HepG2 (cell line): ENCODE measurements around the gene STYXL2. TPM values are rescaled to one million over a fixed set of nuclear protein-coding genes. Genes with fewer than 3 reads are reported as not detected.

Experiments used
- ATAC-seq: fragments of 200-7000 bp; cut with Tn5 transposase; 3 replicates; pipeline ENCODE4 v1.9.1; 2020; ENCODE audit warnings: mild to moderate bottlenecking, moderate library complexity
- BruUV-seq: library from RNA; stranded (reverse); fragments of 400-500 nt; replicated peaks from 2 replicates; lab custom pipeline; 2021; lab: Mats Ljungman, UMichigan
- CTCF ChIA-PET: fragments of 300-600 bp; formaldehyde crosslinking; extraction: SDS; loops from one replicate; lab custom pipeline; 2021; ENCODE audit warnings: low total read pairs, inconsistent platforms, low intra/inter-chr PET ratio; lab: Yijun Ruan, JAX
- POLR2A ChIA-PET: fragments of 350-600 bp; sonication (Branson Sonifier 250); formaldehyde crosslinking; loops from one replicate; lab custom pipeline; 2020; ENCODE audit warnings: antibody characterized with exemption, inconsistent platforms; lab: Yijun Ruan, JAX
- DNase-seq: peaks from one replicate; pipeline ENCODE4 v3.0.0-alpha.2; 2015; ENCODE audit warnings: low spot score
- FAIRE-seq: peaks from 3 replicates; lab custom pipeline; 2011; peaks lifted over from hg19 to GRCh38; lab: Jason Lieb, UNC
- H2AFZ ChIP-seq: one replicate; pipeline ENCODE4 v1.6.1; 2011; ENCODE audit warnings: low read length, inconsistent platforms
- H3K27ac ChIP-seq: fragments of 300-600 bp; 3 replicates; pipeline ENCODE4 v1.8.0; 2011; ENCODE audit warnings: mixed run types, mild to moderate bottlenecking, mixed read lengths, low read length, inconsistent platforms; ENCODE audit not compliant: insufficient read depth; ENCODE audit errors: extremely low read length
- H3K27me3 ChIP-seq, 2 experiments: fragments of 200-600 bp in 1 of 2; 2 replicates in 1 of 2; 3 replicates in 1 of 2; pipeline versions ENCODE4 v1.6.0 to v1.8.0; 2011; ENCODE audit warnings: low read length in 2 of 2, mild to moderate bottlenecking in 2 of 2, moderate library complexity in 2 of 2, inconsistent platforms in 1 of 2; ENCODE audit not compliant: insufficient read depth in 2 of 2, control insufficient read depth in 1 of 2
- H3K36me3 ChIP-seq, 2 experiments: fragments of 200-600 bp in 1 of 2; replicated peaks in 1 of 2; 2 replicates in 1 of 2; 3 replicates in 1 of 2; pipeline versions ENCODE4 v1.5.1 to v1.8.0; 2011; ENCODE audit warnings: low read length in 2 of 2, inconsistent platforms in 1 of 2; ENCODE audit not compliant: insufficient read depth in 2 of 2, control insufficient read depth in 1 of 2
- H3K4me1 ChIP-seq: 2 replicates; pipeline ENCODE4 v1.5.1; 2012; ENCODE audit warnings: low read length, inconsistent platforms; ENCODE audit not compliant: insufficient read depth
- H3K4me2 ChIP-seq: 2 replicates; pipeline ENCODE4 v1.6.0; 2011; ENCODE audit warnings: low read depth, low read length, inconsistent platforms
- H3K4me3 ChIP-seq, 3 experiments: fragments of 200-600 bp in 1 of 3; sonication (generic), shearing (Covaris generic) in 1 of 3; replicated peaks in 1 of 3; 2 replicates each; pipeline ENCODE4 v1.5.1; 2011 to 2016; ENCODE audit warnings: low read length in 3 of 3, inconsistent platforms in 2 of 3, low read depth in 2 of 3, mild to moderate bottlenecking in 2 of 3, control low read depth in 1 of 3, mixed read lengths in 1 of 3; ENCODE audit not compliant: insufficient read depth in 1 of 3
- H3K79me2 ChIP-seq: one replicate; pipeline ENCODE4 v1.6.1; 2011; ENCODE audit warnings: low read length, inconsistent platforms; ENCODE audit not compliant: insufficient read depth
- H3K9ac ChIP-seq: 2 replicates; pipeline ENCODE4 v1.6.0; 2011; ENCODE audit warnings: mild to moderate bottlenecking, low read depth, low read length, inconsistent platforms; ENCODE audit not compliant: insufficient read depth
- H3K9me3 ChIP-seq: 2 replicates; pipeline ENCODE4 v1.5.1; 2012; ENCODE audit warnings: mild to moderate bottlenecking, low read length
- H4K20me1 ChIP-seq: 2 replicates; pipeline ENCODE4 v1.6.0; 2011; ENCODE audit warnings: inconsistent platforms, mild to moderate bottlenecking, low read length, moderate library complexity; ENCODE audit not compliant: insufficient read depth
- FOXJ3 ChIP-seq: sonication (generic); formaldehyde crosslinking; IDR thresholded peaks from 2 replicates; pipeline ENCODE4 v1.4.0; 2020; ENCODE audit warnings: missing genetic modification reagents, mild to moderate bottlenecking, borderline replicate concordance
- RBM22 ChIP-seq: fragments of 200-400 bp; formaldehyde crosslinking; optimal IDR thresholded peaks from 2 replicates; pipeline ENCODE3; 2017; ENCODE audit warnings: mild to moderate bottlenecking, low read length, moderate library complexity
- ZNF816 ChIP-seq: sonication (generic); formaldehyde crosslinking; IDR thresholded peaks from 2 replicates; pipeline ENCODE4 v1.8.0; 2022; ENCODE audit warnings: missing genetic modification reagents, mild to moderate bottlenecking, borderline replicate concordance
- ZSCAN31 ChIP-seq: sonication (generic); formaldehyde crosslinking; IDR thresholded peaks from 2 replicates; pipeline ENCODE4 v1.5.0; 2020; ENCODE audit warnings: low read depth, mild to moderate bottlenecking, missing genetic modification reagents
- WGBS: methylation state at CpG from one replicate; pipeline ENCODE4 v1.1.6; 2017; ENCODE audit warnings: low lambda C conversion rate; 5-methylcytosine and 5-hydroxymethylcytosine counted together
- in situ Hi-C: cut with HindIII; loops from 2 replicates; pipeline ENCODE4 v1.10.0; 2017; ENCODE audit warnings: low pct_unique_long_range_greater_than_20kb; ENCODE audit not compliant: extremely low pct_ligation_motif_present
- intact Hi-C: fragments of 100-400 bp; cut with micrococcal nuclease; formaldehyde crosslinking; loops from one replicate; pipeline ENCODE4 v1.10.0; 2022; ENCODE audit not compliant: unreplicated experiment
- polyA plus RNA-seq, 8 experiments: library from polyadenylated mRNA; depleted of rRNA in 3 of 8; stranded (reverse) in 7 of 8; unstranded in 1 of 8; fragments of >200 nt; fragmentation: Illumina TruSeq in 4 of 8; extraction: Trizol in 4 of 8; gene quantifications; 2 replicates each; pipeline versions ENCODE4 v1.2.1 to v1.2.3, GENCODE V29; 2011 to 2016; ENCODE audit warnings: low read depth in 4 of 8, missing spikeins in 1 of 8, mixed read lengths in 1 of 8; ENCODE audit not compliant: insufficient read depth in 1 of 8
- total RNA-seq, 5 experiments: library from RNA; depleted of rRNA; stranded (reverse); fragments of >200 nt; fragmentation: Illumina TruSeq; extraction: Trizol; gene quantifications; 2 replicates each; pipeline ENCODE4 v1.2.3, GENCODE V29; 2016; ENCODE audit warnings: low read depth in 1 of 5
- TF ChIP-seq, protein P1 (sequence below): sonication (generic); formaldehyde crosslinking; IDR thresholded peaks from 2 replicates; pipeline ENCODE4 v1.8.0; 2022; ENCODE audit warnings: mild to moderate bottlenecking, missing genetic modification reagents, moderate library complexity
- TF ChIP-seq, protein P2 (sequence below): conservative IDR thresholded peaks from 2 replicates; pipeline ENCODE4 v1.6.1; 2018; ENCODE audit warnings: missing genetic modification reagents
- TF ChIP-seq, protein P3 (sequence below): sonication (generic); formaldehyde crosslinking; conservative IDR thresholded peaks from 2 replicates; pipeline ENCODE4 v1.4.0; 2020; ENCODE audit warnings: missing genetic modification reagents
- TF ChIP-seq, protein P4 (sequence below): sonication (generic); formaldehyde crosslinking; IDR thresholded peaks from 2 replicates; pipeline ENCODE4 v1.4.0; 2020; ENCODE audit warnings: missing genetic modification reagents
- TF ChIP-seq, protein P5 (sequence below): sonication (generic); formaldehyde crosslinking; IDR thresholded peaks from 2 replicates; pipeline ENCODE4 v1.4.0; 2020; ENCODE audit warnings: missing genetic modification reagents

Gene STYXL2
- total and polyA plus RNA-seq, 2 of the 13 experiments (the other 11 are each of a cell fraction or from before 2014, with no cell fraction given), result not detected

DNA sequence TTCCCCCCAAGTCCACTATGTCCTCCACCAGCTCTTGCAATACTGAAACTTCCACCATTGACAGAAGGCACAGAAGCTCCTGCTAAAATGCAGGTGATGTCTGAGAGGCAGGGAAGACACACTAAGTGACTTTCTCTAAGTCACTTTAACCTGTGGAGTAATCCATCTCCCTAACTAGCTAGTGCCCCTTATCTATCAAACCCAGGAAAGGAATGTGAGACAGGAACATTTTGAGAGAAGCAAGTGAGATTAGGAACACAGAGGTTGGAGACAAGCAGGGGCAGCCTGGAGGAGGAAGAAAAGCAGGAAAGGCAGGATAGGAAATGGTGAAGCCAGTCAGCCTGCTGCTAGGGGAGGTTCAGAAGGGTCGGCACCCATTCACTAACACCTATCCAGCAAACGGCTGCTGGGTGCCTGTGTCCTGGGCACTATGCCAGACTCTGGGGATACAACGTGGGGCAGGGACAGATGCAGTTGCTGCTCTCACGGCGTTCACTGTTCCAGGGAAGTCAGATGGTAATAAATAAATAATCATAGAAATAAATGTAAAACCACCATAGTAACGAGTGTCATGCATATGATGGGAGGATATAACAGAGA, 10.7 kb upstream of the STYXL2 start (continued):
- TF ChIP-seq, protein P1, sequence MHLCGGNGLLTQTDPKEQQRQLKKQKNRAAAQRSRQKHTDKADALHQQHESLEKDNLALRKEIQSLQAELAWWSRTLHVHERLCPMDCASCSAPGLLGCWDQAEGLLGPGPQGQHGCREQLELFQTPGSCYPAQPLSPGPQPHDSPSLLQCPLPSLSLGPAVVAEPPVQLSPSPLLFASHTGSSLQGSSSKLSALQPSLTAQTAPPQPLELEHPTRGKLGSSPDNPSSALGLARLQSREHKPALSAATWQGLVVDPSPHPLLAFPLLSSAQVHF (CRISPR knock-in tag), result no peak
- no peak for TF ChIP-seq RBM22
- TF ChIP-seq, protein P2, sequence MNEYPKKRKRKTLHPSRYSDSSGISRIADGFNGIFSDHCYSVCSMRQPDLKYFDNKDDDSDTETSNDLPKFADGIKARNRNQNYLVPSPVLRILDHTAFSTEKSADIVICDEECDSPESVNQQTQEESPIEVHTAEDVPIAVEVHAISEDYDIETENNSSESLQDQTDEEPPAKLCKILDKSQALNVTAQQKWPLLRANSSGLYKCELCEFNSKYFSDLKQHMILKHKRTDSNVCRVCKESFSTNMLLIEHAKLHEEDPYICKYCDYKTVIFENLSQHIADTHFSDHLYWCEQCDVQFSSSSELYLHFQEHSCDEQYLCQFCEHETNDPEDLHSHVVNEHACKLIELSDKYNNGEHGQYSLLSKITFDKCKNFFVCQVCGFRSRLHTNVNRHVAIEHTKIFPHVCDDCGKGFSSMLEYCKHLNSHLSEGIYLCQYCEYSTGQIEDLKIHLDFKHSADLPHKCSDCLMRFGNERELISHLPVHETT (CRISPR knock-in tag), result no peak
- TF ChIP-seq, protein P3, sequence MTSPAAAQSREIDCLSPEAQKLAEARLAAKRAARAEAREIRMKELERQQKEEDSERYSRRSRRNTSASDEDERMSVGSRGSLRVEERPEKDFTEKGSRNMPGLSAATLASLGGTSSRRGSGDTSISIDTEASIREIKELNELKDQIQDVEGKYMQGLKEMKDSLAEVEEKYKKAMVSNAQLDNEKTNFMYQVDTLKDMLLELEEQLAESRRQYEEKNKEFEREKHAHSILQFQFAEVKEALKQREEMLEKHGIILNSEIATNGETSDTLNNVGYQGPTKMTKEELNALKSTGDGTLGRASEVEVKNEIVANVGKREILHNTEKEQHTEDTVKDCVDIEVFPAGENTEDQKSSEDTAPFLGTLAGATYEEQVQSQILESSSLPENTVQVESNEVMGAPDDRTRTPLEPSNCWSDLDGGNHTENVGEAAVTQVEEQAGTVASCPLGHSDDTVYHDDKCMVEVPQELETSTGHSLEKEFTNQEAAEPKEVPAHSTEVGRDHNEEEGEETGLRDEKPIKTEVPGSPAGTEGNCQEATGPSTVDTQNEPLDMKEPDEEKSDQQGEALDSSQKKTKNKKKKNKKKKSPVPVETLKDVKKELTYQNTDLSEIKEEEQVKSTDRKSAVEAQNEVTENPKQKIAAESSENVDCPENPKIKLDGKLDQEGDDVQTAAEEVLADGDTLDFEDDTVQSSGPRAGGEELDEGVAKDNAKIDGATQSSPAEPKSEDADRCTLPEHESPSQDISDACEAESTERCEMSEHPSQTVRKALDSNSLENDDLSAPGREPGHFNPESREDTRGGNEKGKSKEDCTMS (CRISPR knock-in tag), result no peak

DNA sequence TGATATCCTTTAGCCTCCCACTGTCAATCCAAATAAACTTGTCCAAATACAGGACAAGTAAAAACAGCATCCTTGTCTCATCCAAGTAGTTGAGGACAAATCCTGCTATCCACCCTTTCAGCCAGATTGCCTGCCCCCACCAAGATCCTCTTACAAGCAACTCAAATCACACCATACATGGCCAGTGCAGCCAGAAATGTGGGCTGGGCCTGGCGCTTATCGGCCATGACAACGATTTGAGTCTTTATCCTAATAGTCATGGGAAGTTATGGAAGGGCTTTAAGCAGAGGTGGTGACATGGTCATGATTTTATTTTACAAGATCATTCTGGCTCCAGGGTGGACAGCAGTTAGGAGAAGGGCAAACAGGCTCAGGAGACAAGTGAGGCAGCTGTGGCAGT, 10.0 kb upstream of the STYXL2 start:
- H3K4me3 ChIP-seq, result no peak overlapping the region
- H3K27me3 ChIP-seq, result peaks cover 6 to 24% of the 10 kb centered on the region in 2 experiments; a peak in 3 of 5 replicates
- DNase-seq (no peak), FAIRE-seq (no peak), ATAC-seq (no peak)
- in situ Hi-C loops (no loop called here), intact Hi-C loops (loop anchor here (10.0 kb wide), 1 partner anchor 621 kb away; no protein-coding TSS in a partner anchor)
- no peak overlapping the region for H3K27ac ChIP-seq
- H2AFZ ChIP-seq, result no peak overlapping the region
- no peak overlapping the region for H3K4me2 ChIP-seq
- H3K36me3 ChIP-seq, result no peaks in the 10 kb centered on the region
- no peaks in the 10 kb centered on the region for H3K9me3 ChIP-seq
- ChIA-PET POLR2A (no interaction called here), CTCF (no interaction called here)
- peaks cover 14% of the 10 kb centered on the region for H3K4me1 ChIP-seq
- H3K9ac ChIP-seq, result no peak overlapping the region
- WGBS, result 87% methylated on average over 3 of the region's 3 CpGs
- H3K79me2 ChIP-seq, result no peaks in the 10 kb centered on the region
- H4K20me1 ChIP-seq, result no peaks in the 10 kb centered on the region
- no peak for TF ChIP-seq ZNF816 (CRISPR knock-in tag)
- TF ChIP-seq, protein P4, sequence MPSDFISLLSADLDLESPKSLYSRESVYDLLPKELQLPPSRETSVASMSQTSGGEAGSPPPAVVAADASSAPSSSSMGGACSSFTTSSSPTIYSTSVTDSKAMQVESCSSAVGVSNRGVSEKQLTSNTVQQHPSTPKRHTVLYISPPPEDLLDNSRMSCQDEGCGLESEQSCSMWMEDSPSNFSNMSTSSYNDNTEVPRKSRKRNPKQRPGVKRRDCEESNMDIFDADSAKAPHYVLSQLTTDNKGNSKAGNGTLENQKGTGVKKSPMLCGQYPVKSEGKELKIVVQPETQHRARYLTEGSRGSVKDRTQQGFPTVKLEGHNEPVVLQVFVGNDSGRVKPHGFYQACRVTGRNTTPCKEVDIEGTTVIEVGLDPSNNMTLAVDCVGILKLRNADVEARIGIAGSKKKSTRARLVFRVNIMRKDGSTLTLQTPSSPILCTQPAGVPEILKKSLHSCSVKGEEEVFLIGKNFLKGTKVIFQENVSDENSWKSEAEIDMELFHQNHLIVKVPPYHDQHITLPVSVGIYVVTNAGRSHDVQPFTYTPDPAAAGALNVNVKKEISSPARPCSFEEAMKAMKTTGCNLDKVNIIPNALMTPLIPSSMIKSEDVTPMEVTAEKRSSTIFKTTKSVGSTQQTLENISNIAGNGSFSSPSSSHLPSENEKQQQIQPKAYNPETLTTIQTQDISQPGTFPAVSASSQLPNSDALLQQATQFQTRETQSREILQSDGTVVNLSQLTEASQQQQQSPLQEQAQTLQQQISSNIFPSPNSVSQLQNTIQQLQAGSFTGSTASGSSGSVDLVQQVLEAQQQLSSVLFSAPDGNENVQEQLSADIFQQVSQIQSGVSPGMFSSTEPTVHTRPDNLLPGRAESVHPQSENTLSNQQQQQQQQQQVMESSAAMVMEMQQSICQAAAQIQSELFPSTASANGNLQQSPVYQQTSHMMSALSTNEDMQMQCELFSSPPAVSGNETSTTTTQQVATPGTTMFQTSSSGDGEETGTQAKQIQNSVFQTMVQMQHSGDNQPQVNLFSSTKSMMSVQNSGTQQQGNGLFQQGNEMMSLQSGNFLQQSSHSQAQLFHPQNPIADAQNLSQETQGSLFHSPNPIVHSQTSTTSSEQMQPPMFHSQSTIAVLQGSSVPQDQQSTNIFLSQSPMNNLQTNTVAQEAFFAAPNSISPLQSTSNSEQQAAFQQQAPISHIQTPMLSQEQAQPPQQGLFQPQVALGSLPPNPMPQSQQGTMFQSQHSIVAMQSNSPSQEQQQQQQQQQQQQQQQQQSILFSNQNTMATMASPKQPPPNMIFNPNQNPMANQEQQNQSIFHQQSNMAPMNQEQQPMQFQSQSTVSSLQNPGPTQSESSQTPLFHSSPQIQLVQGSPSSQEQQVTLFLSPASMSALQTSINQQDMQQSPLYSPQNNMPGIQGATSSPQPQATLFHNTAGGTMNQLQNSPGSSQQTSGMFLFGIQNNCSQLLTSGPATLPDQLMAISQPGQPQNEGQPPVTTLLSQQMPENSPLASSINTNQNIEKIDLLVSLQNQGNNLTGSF (CRISPR knock-in tag), result no peak
- TF ChIP-seq ZSCAN31 (CRISPR knock-in tag), result no peak
- no peak for TF ChIP-seq FOXJ3 (CRISPR knock-in tag)
- TF ChIP-seq, protein P5, sequence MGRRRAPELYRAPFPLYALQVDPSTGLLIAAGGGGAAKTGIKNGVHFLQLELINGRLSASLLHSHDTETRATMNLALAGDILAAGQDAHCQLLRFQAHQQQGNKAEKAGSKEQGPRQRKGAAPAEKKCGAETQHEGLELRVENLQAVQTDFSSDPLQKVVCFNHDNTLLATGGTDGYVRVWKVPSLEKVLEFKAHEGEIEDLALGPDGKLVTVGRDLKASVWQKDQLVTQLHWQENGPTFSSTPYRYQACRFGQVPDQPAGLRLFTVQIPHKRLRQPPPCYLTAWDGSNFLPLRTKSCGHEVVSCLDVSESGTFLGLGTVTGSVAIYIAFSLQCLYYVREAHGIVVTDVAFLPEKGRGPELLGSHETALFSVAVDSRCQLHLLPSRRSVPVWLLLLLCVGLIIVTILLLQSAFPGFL (CRISPR knock-in tag), result no peak
- no TSS peak for BruUV-seq
